ENCODE measurements around the gene MTNR1B.

Gene MTNR1B

GRCh38 chr11:92969634-92970347 is at the start of gene MTNR1B:
MTNR1B (plus strand) TSS chr11:92969651; CDS start chr11:92969726, 75 bp downstream.
- DNase-seq (ENCODE audit: low read depth): no peak

DNA sequence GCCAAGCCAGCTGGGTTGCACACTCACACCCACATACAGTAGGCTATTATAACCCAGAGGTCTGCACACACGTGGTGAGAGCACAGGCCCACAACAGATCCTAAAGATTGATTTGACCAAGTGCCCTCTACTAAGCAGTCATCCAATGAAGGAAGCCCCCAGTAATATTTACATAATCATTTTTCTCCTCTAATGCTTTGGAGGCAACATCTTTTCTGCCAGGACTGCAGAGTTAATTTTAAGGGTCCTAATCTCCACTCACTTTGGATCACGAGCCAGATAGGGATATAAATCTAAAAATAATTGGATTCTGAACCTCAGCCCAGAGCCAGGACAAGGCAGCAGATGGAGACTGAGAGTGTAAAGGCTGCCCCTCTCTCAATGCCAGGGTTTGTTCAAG is 49.1 kb upstream of the MTNR1B start:
- DNase-seq (ENCODE audit: low read depth): no peak

DNA sequence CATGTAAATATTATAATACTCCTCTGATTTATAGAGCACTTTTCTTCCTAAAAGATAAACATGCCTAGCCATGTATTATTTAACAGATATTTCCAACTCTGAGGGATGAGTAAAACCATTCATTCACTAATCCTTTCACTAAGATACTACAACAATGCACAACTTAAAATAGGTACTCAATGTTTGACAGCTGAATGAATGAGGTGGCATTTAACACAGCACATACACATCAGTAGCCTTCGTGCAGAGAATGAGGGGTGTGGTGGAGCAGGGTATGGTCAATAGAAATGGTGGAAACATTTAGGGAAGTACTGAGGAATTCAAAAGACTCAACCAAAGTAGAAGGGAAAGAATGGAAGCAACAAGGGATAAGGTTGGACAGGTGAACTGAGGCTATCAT is 46.7 kb upstream of the MTNR1B start:
- DNase-seq (ENCODE audit: low read depth): no peak

GRCh38 chr11:92929246-92929645 is 40.2 kb upstream of the MTNR1B start:
- no peak for DNase-seq (ENCODE audit: low read depth)

DNA sequence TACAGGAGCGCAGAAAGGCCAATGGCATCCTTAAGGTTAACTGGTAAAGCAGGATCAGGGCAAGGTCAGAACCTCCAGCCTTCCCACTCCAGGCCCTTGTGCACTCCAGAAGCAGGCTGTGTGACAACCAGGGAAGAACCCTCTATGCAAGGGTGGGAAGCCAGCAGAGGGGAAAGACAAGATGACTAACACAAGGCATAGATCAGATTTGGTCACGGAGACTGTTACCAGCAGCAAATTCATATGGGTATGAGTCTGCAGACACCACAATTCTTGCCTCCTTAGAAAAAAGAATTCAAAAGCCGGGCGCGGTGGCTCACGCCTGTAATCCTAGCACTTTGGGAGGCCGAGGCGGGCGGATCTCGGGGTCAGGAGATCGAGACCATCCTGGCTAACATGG is 39.8 kb upstream of the MTNR1B start:
- no peak for DNase-seq (ENCODE audit: low read depth)

DNA sequence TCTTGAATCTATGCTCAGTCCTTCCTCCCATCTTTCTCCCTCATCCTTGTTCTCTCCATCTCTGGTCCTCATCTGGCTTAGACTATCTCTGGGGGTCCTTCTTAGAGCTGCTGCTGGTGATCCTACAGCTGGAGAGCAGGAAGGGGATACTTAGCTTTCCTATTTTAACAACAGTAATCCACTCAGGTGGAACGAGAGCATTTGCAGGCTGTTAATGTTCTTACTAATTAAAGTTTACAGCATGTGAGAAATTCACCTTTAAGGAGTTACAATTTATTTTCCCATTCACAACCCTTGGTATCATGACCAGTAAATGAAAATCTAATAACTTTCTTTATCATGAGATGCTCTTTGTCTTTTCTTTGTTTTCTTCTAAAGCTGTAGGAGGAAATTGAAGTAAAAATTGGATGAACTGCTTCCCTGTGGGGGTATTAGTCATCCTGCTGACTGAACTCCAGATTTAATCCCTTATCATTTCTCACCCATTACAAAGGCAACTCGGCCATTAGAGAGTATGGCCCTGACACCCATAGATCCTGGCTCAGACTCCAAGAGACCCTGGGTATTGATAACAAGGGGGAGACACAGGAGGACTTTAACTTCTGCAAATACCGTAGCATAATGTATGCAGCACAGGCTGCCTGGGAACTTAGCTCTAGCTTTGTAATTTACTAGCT is 37.6 kb upstream of the MTNR1B start:
- no peak for DNase-seq (ENCODE audit: low read depth)

DNA sequence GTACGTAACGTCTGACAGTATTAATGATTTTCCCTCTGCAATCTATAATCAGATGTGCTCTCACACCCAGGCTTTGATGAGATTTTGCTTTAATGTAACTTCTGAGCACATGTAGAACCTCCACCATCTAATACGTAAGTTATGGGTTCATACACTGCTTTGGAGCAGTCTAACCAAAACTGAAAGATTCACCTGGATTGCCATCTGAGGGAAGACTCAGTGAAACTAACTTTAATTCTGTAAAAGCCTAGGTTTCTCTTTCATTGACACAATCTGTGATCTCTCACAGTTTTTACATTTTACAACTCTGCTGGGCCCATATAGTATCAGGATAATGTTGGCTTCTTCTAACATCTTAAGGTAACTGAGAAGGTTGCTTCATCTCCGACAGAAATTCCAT is 30.1 kb upstream of the MTNR1B start:
- no peak for DNase-seq (ENCODE audit: low read depth)

DNA sequence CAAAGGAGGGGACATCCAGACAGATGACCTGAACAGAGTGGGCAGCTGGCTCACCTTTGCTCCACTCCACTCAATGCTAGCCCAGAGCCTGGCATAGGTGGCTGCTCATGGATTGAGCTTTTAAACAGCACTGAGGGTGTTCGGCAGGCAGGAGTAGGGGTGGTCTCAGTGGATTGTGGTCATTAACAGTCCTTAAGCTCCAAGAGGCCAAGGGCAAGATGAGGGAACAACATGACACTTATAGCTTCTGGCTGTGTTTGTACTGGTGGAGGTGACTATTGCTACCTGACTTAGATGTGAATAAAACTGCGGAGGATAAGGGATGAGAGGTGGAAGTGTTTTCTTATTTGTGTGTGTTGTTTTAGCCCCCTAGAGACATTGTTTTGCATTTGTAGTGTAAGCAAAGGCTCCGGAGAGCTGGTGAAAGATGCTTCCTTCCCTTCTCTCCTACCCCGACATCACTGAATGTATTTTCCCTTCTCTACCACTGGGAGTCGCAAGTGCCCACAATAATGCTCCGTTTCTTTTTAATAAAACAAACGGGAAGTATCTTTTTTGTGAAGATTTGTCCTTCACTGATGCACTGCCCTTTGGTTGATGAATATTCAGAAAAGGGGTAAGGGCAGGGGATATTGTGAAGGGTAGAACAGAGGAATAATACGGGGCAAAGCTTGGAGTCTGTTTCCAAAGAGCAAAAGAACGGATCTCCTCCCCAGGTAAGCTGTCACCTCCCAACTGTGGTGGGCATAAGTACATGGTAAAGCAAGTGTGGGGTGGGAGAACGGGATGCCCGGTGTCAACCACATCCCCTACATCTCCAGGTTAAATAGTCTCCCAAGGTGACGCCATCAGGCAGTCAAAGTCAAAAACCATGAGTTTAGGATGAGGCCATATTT is 27.5 kb upstream of the MTNR1B start:
- DNase-seq (ENCODE audit: low read depth): no peak

DNA sequence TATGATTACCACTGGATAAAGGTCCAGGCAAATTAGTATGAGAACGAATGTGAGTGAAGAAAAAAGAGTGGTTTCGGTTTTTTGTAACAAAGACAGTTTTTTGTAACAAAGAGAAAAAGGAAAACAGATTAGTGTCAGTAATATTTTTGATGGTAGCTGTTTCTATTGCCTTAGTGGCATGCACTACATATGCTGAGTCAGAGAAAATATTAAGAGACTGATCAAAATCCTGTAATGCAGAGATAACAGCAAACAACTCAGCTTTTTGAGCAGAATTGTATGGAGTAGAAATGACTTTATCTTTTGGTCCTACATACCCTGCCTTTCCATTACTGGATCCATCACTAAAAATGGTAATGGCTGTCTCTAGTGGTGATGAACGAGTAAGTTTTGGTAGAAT is 22.7 kb upstream of the MTNR1B start:
- DNase-seq (ENCODE audit: low read depth): no peak

GRCh38 chr11:92948116-92948515 is 21.3 kb upstream of the MTNR1B start:
- no peak for DNase-seq (ENCODE audit: low read depth)

GRCh38 chr11:92954003-92954402 is 15.4 kb upstream of the MTNR1B start:
- DNase-seq (ENCODE audit: low read depth): no peak

- no peak for DNase-seq (ENCODE audit: low read depth)
Measured at GRCh38 chr11:92955860-92956259, 13.6 kb upstream of the MTNR1B start.

DNA sequence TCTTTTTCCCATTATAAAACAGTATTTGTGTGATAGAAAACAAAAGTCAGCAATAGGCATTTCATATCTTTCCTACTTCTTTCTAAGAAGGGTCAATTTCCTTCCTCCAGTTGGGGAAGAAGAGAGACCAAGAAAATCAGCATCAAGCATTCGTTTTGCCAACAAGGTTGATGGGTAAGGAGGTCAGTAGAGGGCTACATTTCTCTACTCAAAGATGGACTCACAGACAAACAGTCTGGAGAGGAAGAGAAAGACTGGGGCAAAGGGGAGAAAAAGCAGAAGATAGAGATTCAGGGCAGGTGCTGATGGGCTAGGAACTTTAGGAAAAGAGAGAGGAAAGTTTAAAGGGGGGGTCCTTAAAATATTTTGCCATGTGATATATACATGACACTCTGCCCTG is 8.6 kb upstream of the MTNR1B start:
- DNase-seq (ENCODE audit: low read depth): no peak

GRCh38 chr11:92962446-92962845 is 7.0 kb upstream of the MTNR1B start:
- DNase-seq (ENCODE audit: low read depth): no peak

DNA sequence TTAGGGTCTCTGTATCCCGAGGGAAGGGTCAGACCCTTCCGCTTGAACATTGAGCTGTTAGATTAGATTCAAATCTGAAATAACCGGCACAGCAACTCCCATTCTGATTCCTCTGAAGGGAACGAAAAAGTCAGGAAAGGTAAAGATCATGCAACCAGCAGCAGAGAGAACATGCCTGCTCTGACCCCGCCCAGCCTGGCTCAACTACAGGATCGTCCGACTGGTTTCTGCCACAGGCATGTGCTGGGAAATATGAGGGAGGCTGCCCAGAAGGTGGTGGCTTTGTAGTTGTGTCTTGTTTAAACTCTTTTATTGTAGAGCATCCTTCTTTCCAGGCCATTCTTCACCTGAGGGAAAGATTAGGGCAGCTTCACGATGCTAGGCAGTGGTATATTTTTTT is 5.0 kb upstream of the MTNR1B start:
- no peak for DNase-seq (ENCODE audit: low read depth)

DNA sequence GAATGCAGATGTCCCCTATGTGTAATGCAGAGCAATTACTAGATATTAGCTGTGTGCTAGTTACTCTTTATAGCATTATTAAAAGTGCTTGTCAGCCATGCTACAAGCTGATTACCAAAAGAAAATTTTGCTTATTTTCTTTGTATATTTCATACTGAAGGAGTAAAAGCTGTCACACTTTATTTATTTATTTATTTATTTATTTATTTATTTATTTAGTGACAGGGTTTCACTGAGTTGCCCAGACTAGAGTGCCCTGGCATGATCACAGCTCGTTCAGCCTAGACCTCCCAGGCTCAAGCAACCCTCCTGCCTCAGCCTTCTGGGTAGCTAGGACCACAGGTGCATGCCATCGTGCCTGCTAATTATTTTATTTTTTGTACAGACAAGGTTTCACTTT is 4.3 kb upstream of the MTNR1B start:
- DNase-seq (ENCODE audit: low read depth): no peak

DNA sequence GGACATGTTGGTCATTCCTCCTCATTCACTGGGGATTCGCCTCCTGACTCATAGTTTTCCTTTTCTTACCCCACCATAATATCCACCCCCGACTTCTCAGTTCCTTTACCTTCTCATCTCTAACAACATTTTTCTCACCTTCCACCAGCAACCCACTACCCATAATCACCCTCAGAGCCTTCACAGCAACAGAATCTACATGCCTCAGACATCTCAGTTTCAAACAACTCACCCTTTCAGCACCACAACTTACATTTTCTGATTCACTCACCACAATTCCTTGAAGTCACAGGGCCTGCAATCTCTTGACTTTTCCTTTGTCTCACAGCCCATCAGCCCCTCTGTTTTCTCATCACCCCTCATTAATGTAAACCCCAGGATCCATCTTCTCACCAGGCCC is 2.3 kb upstream of the MTNR1B start:
- DNase-seq (ENCODE audit: low read depth): no peak

DNA sequence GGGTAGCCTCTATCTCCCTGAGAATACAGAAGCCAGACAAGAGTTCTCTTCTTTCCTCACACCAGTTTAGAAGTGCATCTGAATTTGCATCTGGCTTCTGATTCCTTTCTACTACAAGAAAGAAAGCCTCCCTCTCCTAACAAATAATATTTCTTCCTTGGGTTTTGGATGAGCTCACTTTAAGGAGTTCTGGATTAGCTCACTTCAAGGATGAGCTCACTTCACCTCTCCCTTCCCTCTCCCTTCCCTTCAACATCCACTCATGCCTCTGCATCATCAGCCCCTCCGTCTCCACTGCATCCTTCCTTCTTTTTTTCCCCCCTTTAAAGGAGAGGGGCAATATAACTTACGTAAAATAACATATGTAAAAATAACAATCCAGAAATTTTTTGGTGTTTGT is 1.6 kb upstream of the MTNR1B start:
- DNase-seq (ENCODE audit: low read depth): no peak

DNA sequence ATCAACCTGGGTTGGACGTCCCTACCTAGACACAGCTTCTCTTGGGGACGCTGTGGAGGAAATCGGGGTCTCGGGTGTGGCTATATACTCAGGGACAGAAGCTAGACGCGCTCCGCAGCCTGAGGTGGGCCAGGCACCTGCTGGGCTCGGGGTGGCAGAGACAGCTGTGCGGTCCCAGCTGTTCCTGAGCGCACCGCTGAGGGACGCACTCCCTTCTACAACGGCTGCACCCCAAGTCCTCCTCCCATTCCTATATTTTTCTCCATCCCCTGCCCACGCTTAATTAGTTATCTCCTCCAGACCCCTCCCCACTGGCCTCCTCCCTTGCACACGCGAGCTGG is 188 bp upstream of the MTNR1B start:
- DNase-seq (ENCODE audit: low read depth): no peak

DNA sequence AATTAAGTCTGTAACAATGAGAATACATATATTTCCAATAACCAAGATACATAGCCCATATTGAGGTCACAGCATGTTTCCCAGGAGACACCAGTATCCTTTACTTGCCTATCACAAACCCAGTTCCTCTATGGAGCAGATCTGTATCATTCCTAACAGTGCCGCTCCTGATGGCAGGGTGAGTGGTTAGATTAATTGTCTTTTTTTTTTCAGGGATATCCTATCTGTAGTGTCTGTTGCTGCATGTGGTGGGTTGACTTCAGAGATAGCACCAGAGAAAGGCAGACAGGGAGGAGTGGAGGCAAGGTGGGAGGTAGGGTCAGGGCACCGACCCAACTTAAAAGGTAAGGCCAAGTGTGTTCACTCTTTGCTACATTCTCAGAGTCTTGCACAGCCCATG is 2.8 kb downstream of the MTNR1B start:
- DNase-seq (ENCODE audit: low read depth): no peak

DNA sequence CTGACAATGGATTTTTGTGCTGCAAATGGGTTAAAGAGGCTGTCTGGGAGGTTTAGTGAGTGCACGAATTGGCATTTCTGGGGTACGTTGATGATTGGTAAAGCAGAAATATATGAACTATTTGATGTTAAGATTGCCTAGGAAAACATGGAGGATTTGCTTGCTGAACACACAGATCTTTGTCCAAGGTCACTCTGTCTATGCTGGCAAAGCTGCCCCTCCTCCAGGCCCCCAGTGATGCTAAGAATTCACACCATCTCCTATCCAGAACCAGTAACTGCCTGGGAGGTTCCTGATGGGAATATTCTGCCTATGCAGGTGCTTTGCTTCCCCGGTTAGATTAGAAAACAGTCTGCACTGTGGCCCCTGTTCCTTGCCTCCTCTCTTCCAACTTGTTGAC is 5.8 kb downstream of the MTNR1B start:
- DNase-seq (ENCODE audit: low read depth): no peak

- DNase-seq (ENCODE audit: low read depth): no peak
Measured at GRCh38 chr11:92976681-92977080, 7.2 kb downstream of the MTNR1B start.

GRCh38 chr11:92977401-92977800 is 8.0 kb downstream of the MTNR1B start:
- DNase-seq (ENCODE audit: low read depth): no peak

All from stimulated activated CD8-positive, alpha-beta memory T cell treated with anti-CD3 and anti-CD28 coated beads, Interleukin-15, amount 100 ng/mL, for 24 hours (primary cell).